Ascending aorta (tissue), 2 donors: ENCODE results near the gene SLC16A8. TPM values are rescaled to one million over a fixed set of nuclear protein-coding genes. Genes with fewer than 3 reads are reported as not detected.

ENCODE experiments used
- DNase-seq, 2 donors: peaks; one replicate each; pipeline ENCODE4 v3.0.0-alpha.2; 2019; ENCODE audit warnings: low spot score in 2 of 2
- H3K27ac ChIP-seq, 2 donors: fragments of 200-600 bp; sonication (generic); one replicate each; pipeline ENCODE4 v1.5.1; 2016 to 2017; ENCODE audit warnings: mild to moderate bottlenecking in 1 of 2
- H3K27me3 ChIP-seq: fragments of 200-600 bp; sonication (generic); one replicate; pipeline ENCODE4 v1.5.1; 2017
- H3K36me3 ChIP-seq, 2 donors: fragments of 200-600 bp; sonication (generic); one replicate each; pipeline ENCODE4 v1.5.1; 2016
- H3K4me1 ChIP-seq, 2 donors: fragments of 200-600 bp; sonication (generic); one replicate each; pipeline ENCODE4 v1.5.1; 2016 to 2017; ENCODE audit warnings: mild to moderate bottlenecking in 1 of 2
- H3K4me3 ChIP-seq, 2 donors: fragments of 200-600 bp; sonication (generic); one replicate each; pipeline ENCODE4 v1.5.1; 2016 to 2017; ENCODE audit warnings: mild to moderate bottlenecking in 1 of 2
- H3K9me3 ChIP-seq, 2 donors: fragments of 200-600 bp; sonication (generic); one replicate each; pipeline ENCODE4 v1.5.1; 2016
- CTCF ChIP-seq, 3 experiments: fragments of 200-600 bp in 2 of 3; fragments of 450-650 bp in 1 of 3; sonication (generic) in 2 of 3; IDR thresholded peaks; one replicate each; pipeline ENCODE4 v1.5.1; 2016 to 2019; ENCODE audit warnings: antibody characterized with exemption in 3 of 3, mild to moderate bottlenecking in 1 of 3, moderate library complexity in 1 of 3
- intact Hi-C: fragments of 100-400 bp; cut with DNase I; formaldehyde crosslinking; loops from one replicate; pipeline ENCODE4 v1.15.1; 2023
- total RNA-seq: library from RNA; depleted of rRNA; stranded (reverse); fragments of >200 nt; gene quantifications from one replicate; pipeline ENCODE4 v1.1.0, GENCODE V29; 2016

Gene SLC16A8
- total RNA-seq, 1 donor from 2014 or later, result not detected

- H3K27ac ChIP-seq, result no peak overlapping the region
- no peak for TF ChIP-seq CTCF (IDR thresholded peaks at IDR 0.05)
- no peaks in the 10 kb centered on the region for H3K27me3 ChIP-seq
- H3K4me1 ChIP-seq, result peaks cover 0 to 12% of the 10 kb centered on the region in 2 donors
- no peaks in the 10 kb centered on the region for H3K9me3 ChIP-seq
- H3K36me3 ChIP-seq, result no peaks in the 10 kb centered on the region
- no peak overlapping the region for H3K4me3 ChIP-seq
- intact Hi-C loops, result no loop called here
- DNase-seq, result no peak
Measured at GRCh38 chr22:38115423-38116205, 31.6 kb upstream of the SLC16A8 start.

DNA sequence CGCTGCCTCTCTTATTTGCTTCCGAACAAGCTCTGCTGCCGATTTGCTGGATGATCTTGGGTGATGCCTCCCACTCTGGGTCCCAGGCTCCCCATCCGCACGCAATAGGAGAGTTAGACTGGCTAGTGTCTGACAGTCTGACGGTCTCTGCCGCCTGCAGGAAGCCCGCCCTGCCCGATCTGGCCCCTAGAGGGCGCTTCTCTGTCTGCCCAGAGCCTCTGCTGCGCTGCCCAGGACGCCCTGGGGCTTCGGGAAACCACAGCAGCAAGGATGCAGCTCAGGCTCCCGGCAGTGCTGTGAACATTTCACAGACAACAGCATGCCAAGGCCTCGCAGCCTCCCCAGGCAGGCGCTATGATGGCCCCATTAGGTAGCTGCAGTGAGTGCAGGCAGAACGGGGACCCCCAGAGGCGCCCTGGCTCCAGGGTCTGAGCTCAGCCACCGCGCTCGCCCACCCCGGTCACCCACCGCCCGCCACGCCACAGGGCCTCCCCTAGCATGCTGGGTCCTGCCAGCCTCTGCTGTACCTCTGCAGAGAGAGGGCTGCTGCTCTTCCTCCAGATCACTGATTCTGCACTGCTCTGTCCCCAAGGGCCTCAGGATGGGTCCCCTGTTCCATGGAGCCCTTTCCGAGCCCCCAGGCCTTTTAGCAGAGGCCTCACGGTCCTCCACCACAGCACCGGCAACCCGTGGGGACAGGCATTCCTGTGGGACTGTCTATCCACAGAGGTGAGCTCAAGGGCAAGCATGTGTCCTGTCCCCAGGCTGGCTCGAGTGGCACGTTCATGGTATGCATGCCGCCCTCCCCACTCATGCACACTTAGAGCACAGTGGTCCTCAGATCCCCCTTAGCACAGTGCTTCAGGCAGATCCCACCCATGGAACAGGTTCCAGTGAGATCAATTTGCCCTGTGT lies 30.8 kb upstream of the SLC16A8 start:
- Histone ChIP-seq H3K27me3 (no peaks in the 10 kb centered on the region), H3K4me1 (peaks cover 0 to 15% of the 10 kb centered on the region in 2 donors), H3K9me3 (no peaks in the 10 kb centered on the region), H3K36me3 (no peaks in the 10 kb centered on the region), H3K27ac (no peak overlapping the region), H3K4me3 (no peak overlapping the region)
- intact Hi-C loops, result loop anchor here (5.0 kb wide), 2 partner anchors 68 to 238 kb away; partner anchors contain the start of gene PLA2G6
- TF ChIP-seq CTCF (IDR thresholded peaks at IDR 0.05), result peak; percentile 94 to 97 (median 95)
- DNase-seq, result peak; percentile 27 to 89

DNA sequence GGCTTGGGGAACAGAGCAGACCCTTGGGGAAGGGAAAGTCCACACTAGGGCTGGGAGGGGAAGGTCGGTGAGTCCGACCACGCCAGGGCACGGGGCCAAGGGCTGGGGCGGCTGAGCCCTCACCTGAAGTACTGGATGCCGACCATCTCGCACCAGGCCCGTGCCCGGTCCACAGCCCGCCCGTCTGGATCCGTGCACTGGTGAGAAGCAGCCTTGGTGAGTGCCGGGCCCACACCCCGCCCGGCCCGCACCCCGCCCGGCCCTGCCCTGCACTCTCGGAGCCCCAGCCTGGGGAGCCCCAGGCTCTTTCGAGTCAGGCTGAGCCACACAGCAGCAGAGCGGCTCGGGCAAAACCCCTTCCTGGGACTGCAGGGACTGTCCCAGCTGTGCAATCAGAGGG lies 28.4 kb upstream of the SLC16A8 start:
- Histone ChIP-seq H3K27ac (no peak overlapping the region), H3K4me1 (peaks cover 0 to 19% of the 10 kb centered on the region in 2 donors), H3K36me3 (no peaks in the 10 kb centered on the region), H3K27me3 (no peaks in the 10 kb centered on the region), H3K4me3 (no peak overlapping the region), H3K9me3 (no peaks in the 10 kb centered on the region)
- TF ChIP-seq CTCF (IDR thresholded peaks at IDR 0.05), result no peak
- DNase-seq, result no peak
- intact Hi-C loops, result loop anchor here (5.0 kb wide), 2 partner anchors 70 to 240 kb away; partner anchors contain the start of gene PLA2G6

GRCh38 chr22:38111925-38112355 lies 28.0 kb upstream of the SLC16A8 start:
- Histone ChIP-seq H3K4me1 (peaks cover 0 to 19% of the 10 kb centered on the region in 2 donors), H3K27ac (no peak overlapping the region), H3K9me3 (no peaks in the 10 kb centered on the region), H3K27me3 (no peaks in the 10 kb centered on the region), H3K36me3 (no peaks in the 10 kb centered on the region), H3K4me3 (no peak overlapping the region)
- intact Hi-C loops, result loop anchor here (5.0 kb wide), 2 partner anchors 70 to 240 kb away; partner anchors contain the start of gene PLA2G6
- TF ChIP-seq CTCF (IDR thresholded peaks at IDR 0.05), result no peak
- DNase-seq, result no peak
